Erythroblast (primary cell): Measurements from ENCODE around the gene OLFML2B.

Experiments used
- GATA1 ChIP-seq: IDR thresholded peaks from 2 replicates; pipeline ENCODE4 v1.6.1; 2011; ENCODE audit warnings: low read depth, mild to moderate bottlenecking, control low read depth, low read length, moderate library complexity
- POLR2A ChIP-seq: IDR thresholded peaks from 2 replicates; pipeline ENCODE4 v1.6.1; 2011; ENCODE audit warnings: mild to moderate bottlenecking, low read length

- TF ChIP-seq POLR2A: no peak
- no peak for TF ChIP-seq GATA1
Observed at GRCh38 chr1:161933592-161934588, 89.8 kb downstream of the OLFML2B start.
